HepG2 (cell line): ENCODE results near the gene C1S. TPM values are rescaled to one million over a fixed set of nuclear protein-coding genes. Genes with fewer than 3 reads are reported as not detected.

ENCODE experiments used
- ARNTL ChIP-seq: sonication (generic); formaldehyde crosslinking; IDR thresholded peaks from 2 replicates; pipeline ENCODE4 v1.4.0; 2020; ENCODE audit warnings: mild to moderate bottlenecking, missing genetic modification reagents
- CBX2 ChIP-seq, 2 experiments: fragments of 200-600 bp in 1 of 2; sonication (generic); formaldehyde crosslinking in 1 of 2; IDR thresholded peaks; 2 replicates each; pipeline versions ENCODE4 v1.7.0 to v1.8.1; 2018 to 2022; ENCODE audit warnings: low read depth in 2 of 2, low read length in 1 of 2, mild to moderate bottlenecking in 1 of 2, missing genetic modification reagents in 1 of 2
- CEBPB ChIP-seq: IDR thresholded peaks from 2 replicates; pipeline ENCODE4 v1.6.1; 2011; ENCODE audit warnings: low read depth, low read length, improper control_type of control experiment, borderline replicate concordance
- EED ChIP-seq: sonication (generic); formaldehyde crosslinking; IDR thresholded peaks from 2 replicates; pipeline ENCODE4 v1.5.0; 2020; ENCODE audit warnings: mild to moderate bottlenecking, missing genetic modification reagents
- EZH2 ChIP-seq: conservative IDR thresholded peaks from 2 replicates; pipeline ENCODE4 v1.6.1; 2012; ENCODE audit warnings: mild to moderate bottlenecking, low read depth, low read length, moderate library complexity
- FLYWCH1 ChIP-seq: sonication (generic); formaldehyde crosslinking; IDR thresholded peaks from 2 replicates; pipeline ENCODE4 v1.8.1; 2023; ENCODE audit warnings: mild to moderate bottlenecking, missing genetic modification reagents
- MEF2D ChIP-seq: sonication (generic); formaldehyde crosslinking; IDR thresholded peaks from 2 replicates; pipeline ENCODE4 v1.5.1; 2020; ENCODE audit warnings: mild to moderate bottlenecking, missing genetic modification reagents
- MEIS2 ChIP-seq: sonication (generic); formaldehyde crosslinking; IDR thresholded peaks from 2 replicates; pipeline ENCODE4 v1.9.0; 2021; ENCODE audit warnings: mild to moderate bottlenecking, missing genetic modification reagents
- MIXL1 ChIP-seq: IDR thresholded peaks from 2 replicates; pipeline ENCODE4 v1.6.1; 2016
- RBM22 ChIP-seq: fragments of 200-400 bp; formaldehyde crosslinking; optimal IDR thresholded peaks from 2 replicates; pipeline ENCODE3; 2017; ENCODE audit warnings: mild to moderate bottlenecking, low read length, moderate library complexity
- RFX3 ChIP-seq: IDR thresholded peaks from 2 replicates; pipeline ENCODE4 v1.6.1; 2016; ENCODE audit warnings: missing biosample characterization, missing genetic modification reagents
- RXRA ChIP-seq: sonication (generic); formaldehyde crosslinking; IDR thresholded peaks from 2 replicates; pipeline ENCODE4 v1.5.1; 2020; ENCODE audit warnings: missing genetic modification reagents
- TBP ChIP-seq: sonication (generic); formaldehyde crosslinking; IDR thresholded peaks from 2 replicates; pipeline ENCODE4 v1.5.0; 2020; ENCODE audit warnings: missing genetic modification reagents
- TGIF2 ChIP-seq: IDR thresholded peaks from 2 replicates; pipeline ENCODE4 v1.6.1; 2016; ENCODE audit warnings: control low read depth, missing compliant biosample characterization
- TP53 ChIP-seq: sonication (generic); formaldehyde crosslinking; conservative IDR thresholded peaks from 2 replicates; pipeline ENCODE4 v1.4.0; 2020; ENCODE audit warnings: missing genetic modification reagents
- ZBTB3 ChIP-seq: sonication (generic); formaldehyde crosslinking; IDR thresholded peaks from 2 replicates; pipeline ENCODE4 v1.4.0; 2020; ENCODE audit warnings: low read depth, mild to moderate bottlenecking, moderate library complexity, missing genetic modification reagents, borderline replicate concordance
- ZMAT3 ChIP-seq: sonication (generic); formaldehyde crosslinking; conservative IDR thresholded peaks from 2 replicates; pipeline ENCODE4 v1.7.0; 2021; ENCODE audit warnings: missing genetic modification reagents
- ZNF335 ChIP-seq: sonication (generic); formaldehyde crosslinking; IDR thresholded peaks from 2 replicates; pipeline ENCODE4 v1.4.0; 2020; ENCODE audit warnings: missing genetic modification reagents
- ZNF615 ChIP-seq: sonication (generic); formaldehyde crosslinking; IDR thresholded peaks from 2 replicates; pipeline ENCODE4 v1.5.0; 2020; ENCODE audit warnings: mild to moderate bottlenecking, missing genetic modification reagents, borderline replicate concordance
- ZNF652 ChIP-seq: IDR thresholded peaks from 2 replicates; pipeline ENCODE4 v1.6.1; 2016; ENCODE audit warnings: low read depth, borderline replicate concordance
- polyA plus RNA-seq, 8 experiments: library from polyadenylated mRNA; depleted of rRNA in 3 of 8; stranded (reverse) in 7 of 8; unstranded in 1 of 8; fragments of >200 nt; fragmentation: Illumina TruSeq in 4 of 8; extraction: Trizol in 4 of 8; gene quantifications; 2 replicates each; pipeline versions ENCODE4 v1.2.1 to v1.2.3, GENCODE V29; 2011 to 2016; ENCODE audit warnings: low read depth in 4 of 8, missing spikeins in 1 of 8, mixed read lengths in 1 of 8; ENCODE audit not compliant: insufficient read depth in 1 of 8
- total RNA-seq, 5 experiments: library from RNA; depleted of rRNA; stranded (reverse); fragments of >200 nt; fragmentation: Illumina TruSeq; extraction: Trizol; gene quantifications; 2 replicates each; pipeline ENCODE4 v1.2.3, GENCODE V29; 2016; ENCODE audit warnings: low read depth in 1 of 5
- TF ChIP-seq, protein P1 (sequence below): sonication (generic); formaldehyde crosslinking; IDR thresholded peaks from 2 replicates; pipeline ENCODE4 v1.8.0; 2022; ENCODE audit warnings: mild to moderate bottlenecking, missing genetic modification reagents, moderate library complexity
- TF ChIP-seq, protein P2 (sequence below): fragments of 450-650 bp; IDR thresholded peaks from 2 replicates; pipeline ENCODE4 v1.6.1; 2017; ENCODE audit warnings: mild to moderate bottlenecking
- TF ChIP-seq, protein P3 (sequence below): sonication (generic); formaldehyde crosslinking; IDR thresholded peaks from 2 replicates; pipeline ENCODE4 v1.8.0; 2022; ENCODE audit warnings: missing genetic modification reagents, mild to moderate bottlenecking, borderline replicate concordance
- TF ChIP-seq, protein P4 (sequence below): sonication (generic); formaldehyde crosslinking; IDR thresholded peaks from 2 replicates; pipeline ENCODE4 v1.5.0; 2020; ENCODE audit warnings: missing genetic modification reagents
- TF ChIP-seq, protein P5 (sequence below): sonication (generic); formaldehyde crosslinking; IDR thresholded peaks from 2 replicates; pipeline ENCODE4 v1.4.0; 2020; ENCODE audit warnings: missing genetic modification reagents, mild to moderate bottlenecking, borderline replicate concordance

C1S gene
- total and polyA plus RNA-seq, 2 of the 13 experiments (the other 11 are each of a cell fraction or from before 2014, with no cell fraction given), result 14.5 to 18.2 TPM

DNA sequence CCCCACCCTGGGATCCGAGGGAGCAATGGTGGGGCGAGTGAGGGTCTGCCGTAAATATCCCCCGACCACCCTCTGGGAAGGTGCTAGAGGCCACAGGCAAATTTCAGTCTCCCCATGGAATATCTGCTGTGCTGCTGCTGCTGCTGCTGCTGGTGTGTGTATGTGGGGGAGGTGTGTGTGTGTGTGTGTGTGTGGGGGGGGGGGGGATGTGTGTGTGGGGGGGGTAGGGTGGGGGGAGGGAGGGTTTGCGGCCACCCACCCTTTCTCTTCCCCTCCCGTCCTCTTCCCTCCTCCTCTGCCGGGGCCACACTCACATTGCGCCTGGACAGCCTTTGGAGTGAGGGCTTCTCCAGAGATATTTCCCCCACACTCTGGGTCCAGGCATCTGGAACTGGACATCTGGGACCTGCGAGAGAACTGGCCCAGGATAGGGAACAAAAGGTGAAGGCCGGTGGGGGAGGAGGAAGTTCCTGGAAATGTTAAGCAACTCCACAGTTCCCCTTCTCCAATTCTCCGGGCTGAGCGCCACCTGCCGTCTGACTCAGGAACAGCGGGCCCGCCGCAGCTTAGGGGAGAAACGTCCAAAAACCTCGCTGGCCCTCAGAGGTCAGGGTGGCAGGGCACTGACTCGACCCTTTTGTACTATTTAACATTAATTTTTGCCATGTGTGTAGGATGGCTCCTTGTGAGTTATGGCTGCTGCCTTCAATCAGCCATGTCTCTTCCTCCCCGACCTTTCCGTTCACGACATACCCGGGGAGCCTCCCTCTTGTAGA is 48.5 kb downstream of the C1S start, which contains the start of gene C1RL (continued):
- TF ChIP-seq, protein P1, sequence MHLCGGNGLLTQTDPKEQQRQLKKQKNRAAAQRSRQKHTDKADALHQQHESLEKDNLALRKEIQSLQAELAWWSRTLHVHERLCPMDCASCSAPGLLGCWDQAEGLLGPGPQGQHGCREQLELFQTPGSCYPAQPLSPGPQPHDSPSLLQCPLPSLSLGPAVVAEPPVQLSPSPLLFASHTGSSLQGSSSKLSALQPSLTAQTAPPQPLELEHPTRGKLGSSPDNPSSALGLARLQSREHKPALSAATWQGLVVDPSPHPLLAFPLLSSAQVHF (CRISPR knock-in tag), result no peak
- TF ChIP-seq TBP (CRISPR knock-in tag) (no peak), ARNTL (CRISPR knock-in tag) (no peak), CEBPB (peak; percentile 94), ZBTB3 (CRISPR knock-in tag) (no peak), ZNF615 (CRISPR knock-in tag) (no peak), EED (CRISPR knock-in tag) (no peak; the same call in 1 of the 2 replicates), FLYWCH1 (CRISPR knock-in tag) (no peak), EZH2 (no peak), ZMAT3 (CRISPR knock-in tag) (no peak), CBX2 (IDR thresholded peaks at IDR 0.05; ENCODE audit: low read depth, low read length) (no peak), CBX2 (CRISPR knock-in tag; IDR thresholded peaks at IDR 0.05; ENCODE audit: low read depth) (no peak), RFX3 (CRISPR knock-in tag) (no peak), ZNF335 (CRISPR knock-in tag) (0 out of 2 replicates have a peak, but pooled peaks have one; percentile 18), RBM22 (peak; percentile 68), MIXL1 (0 out of 2 replicates have a peak, but pooled peaks have one; percentile 18), ZNF652 (no peak), RXRA (CRISPR knock-in tag) (peak; percentile 80), TP53 (CRISPR knock-in tag) (no peak), MEF2D (CRISPR knock-in tag) (no peak), TGIF2 (CRISPR knock-in tag) (no peak), MEIS2 (CRISPR knock-in tag) (0 out of 2 replicates have a peak, but pooled peaks have one; percentile 22)
- TF ChIP-seq, protein P2, sequence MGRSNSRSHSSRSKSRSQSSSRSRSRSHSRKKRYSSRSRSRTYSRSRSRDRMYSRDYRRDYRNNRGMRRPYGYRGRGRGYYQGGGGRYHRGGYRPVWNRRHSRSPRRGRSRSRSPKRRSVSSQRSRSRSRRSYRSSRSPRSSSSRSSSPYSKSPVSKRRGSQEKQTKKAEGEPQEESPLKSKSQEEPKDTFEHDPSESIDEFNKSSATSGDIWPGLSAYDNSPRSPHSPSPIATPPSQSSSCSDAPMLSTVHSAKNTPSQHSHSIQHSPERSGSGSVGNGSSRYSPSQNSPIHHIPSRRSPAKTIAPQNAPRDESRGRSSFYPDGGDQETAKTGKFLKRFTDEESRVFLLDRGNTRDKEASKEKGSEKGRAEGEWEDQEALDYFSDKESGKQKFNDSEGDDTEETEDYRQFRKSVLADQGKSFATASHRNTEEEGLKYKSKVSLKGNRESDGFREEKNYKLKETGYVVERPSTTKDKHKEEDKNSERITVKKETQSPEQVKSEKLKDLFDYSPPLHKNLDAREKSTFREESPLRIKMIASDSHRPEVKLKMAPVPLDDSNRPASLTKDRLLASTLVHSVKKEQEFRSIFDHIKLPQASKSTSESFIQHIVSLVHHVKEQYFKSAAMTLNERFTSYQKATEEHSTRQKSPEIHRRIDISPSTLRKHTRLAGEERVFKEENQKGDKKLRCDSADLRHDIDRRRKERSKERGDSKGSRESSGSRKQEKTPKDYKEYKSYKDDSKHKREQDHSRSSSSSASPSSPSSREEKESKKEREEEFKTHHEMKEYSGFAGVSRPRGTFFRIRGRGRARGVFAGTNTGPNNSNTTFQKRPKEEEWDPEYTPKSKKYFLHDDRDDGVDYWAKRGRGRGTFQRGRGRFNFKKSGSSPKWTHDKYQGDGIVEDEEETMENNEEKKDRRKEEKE, result no peak
- TF ChIP-seq, protein P3, sequence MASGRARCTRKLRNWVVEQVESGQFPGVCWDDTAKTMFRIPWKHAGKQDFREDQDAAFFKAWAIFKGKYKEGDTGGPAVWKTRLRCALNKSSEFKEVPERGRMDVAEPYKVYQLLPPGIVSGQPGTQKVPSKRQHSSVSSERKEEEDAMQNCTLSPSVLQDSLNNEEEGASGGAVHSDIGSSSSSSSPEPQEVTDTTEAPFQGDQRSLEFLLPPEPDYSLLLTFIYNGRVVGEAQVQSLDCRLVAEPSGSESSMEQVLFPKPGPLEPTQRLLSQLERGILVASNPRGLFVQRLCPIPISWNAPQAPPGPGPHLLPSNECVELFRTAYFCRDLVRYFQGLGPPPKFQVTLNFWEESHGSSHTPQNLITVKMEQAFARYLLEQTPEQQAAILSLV (CRISPR knock-in tag), result no peak
- TF ChIP-seq, protein P4, sequence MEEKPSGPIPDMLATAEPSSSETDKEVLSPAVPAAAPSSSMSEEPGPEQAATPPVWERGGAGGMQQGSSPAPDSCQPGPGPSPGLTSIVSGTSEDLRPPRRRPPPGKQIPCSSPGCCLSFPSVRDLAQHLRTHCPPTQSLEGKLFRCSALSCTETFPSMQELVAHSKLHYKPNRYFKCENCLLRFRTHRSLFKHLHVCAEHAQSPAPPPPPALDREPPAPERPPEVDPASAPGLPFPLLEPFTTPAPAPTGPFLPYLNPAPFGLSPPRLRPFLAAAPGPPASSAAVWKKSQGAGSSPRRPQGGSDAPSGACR (CRISPR knock-in tag), result no peak
- TF ChIP-seq, protein P5, sequence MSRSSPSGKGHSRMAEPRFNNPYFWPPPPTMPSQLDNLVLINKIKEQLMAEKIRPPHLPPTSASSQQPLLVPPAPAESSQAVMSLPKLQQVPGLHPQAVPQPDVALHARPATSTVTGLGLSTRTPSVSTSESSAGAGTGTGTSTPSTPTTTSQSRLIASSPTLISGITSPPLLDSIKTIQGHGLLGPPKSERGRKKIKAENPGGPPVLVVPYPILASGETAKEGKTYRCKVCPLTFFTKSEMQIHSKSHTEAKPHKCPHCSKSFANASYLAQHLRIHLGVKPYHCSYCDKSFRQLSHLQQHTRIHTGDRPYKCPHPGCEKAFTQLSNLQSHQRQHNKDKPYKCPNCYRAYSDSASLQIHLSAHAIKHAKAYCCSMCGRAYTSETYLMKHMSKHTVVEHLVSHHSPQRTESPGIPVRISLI (CRISPR knock-in tag), result no peak
